ENCODE data around the gene JAZF1. TPM values are rescaled to one million over a fixed set of nuclear protein-coding genes. Genes with fewer than 3 reads are reported as not detected.

JAZF1 gene
- polyA plus RNA-seq, 2 donors: 1.6 to 3.5 TPM

- Histone ChIP-seq H3K27me3 (ENCODE audit: control insufficient read depth in 1 of 2, insufficient read depth in 2 of 2, low read length in 2 of 2) (no peaks in the 10 kb centered on the region), H3K9me3 (ENCODE audit: control insufficient read depth in 2 of 2, insufficient read depth in 1 of 2, low read depth in 1 of 2, low read length in 1 of 2) (no peaks in the 10 kb centered on the region), H3K27ac (ENCODE audit: low read depth in 2 of 2, low read length in 1 of 2) (no peak overlapping the region), H3K4me3 (ENCODE audit: low read depth in 1 of 2, low read length in 2 of 2) (no peak overlapping the region), H3K4me1 (ENCODE audit: control insufficient read depth in 2 of 2, insufficient read depth in 2 of 2, low read length in 1 of 2) (no peaks in the 10 kb centered on the region), H3K36me3 (ENCODE audit: control insufficient read depth in 2 of 2, insufficient read depth in 2 of 2, low read length in 1 of 2) (no peaks in the 10 kb centered on the region)
- 90 to 91% methylated on average over 6 of the region's 6 CpGs for WGBS, 2 donors
Observed at GRCh38 chr7:28088901-28089714, 91.5 kb downstream of the JAZF1 start.

- Histone ChIP-seq H3K36me3 (ENCODE audit: control insufficient read depth in 2 of 2, insufficient read depth in 2 of 2, low read length in 1 of 2) (no peaks in the 10 kb centered on the region), H3K4me3 (ENCODE audit: low read depth in 1 of 2, low read length in 2 of 2) (no peak overlapping the region), H3K27me3 (ENCODE audit: control insufficient read depth in 1 of 2, insufficient read depth in 2 of 2, low read length in 2 of 2) (no peaks in the 10 kb centered on the region), H3K27ac (ENCODE audit: low read depth in 2 of 2, low read length in 1 of 2) (no peak overlapping the region), H3K9me3 (ENCODE audit: control insufficient read depth in 2 of 2, insufficient read depth in 1 of 2, low read depth in 1 of 2, low read length in 1 of 2) (no peaks in the 10 kb centered on the region), H3K4me1 (ENCODE audit: control insufficient read depth in 2 of 2, insufficient read depth in 2 of 2, low read length in 1 of 2) (no peaks in the 10 kb centered on the region)
- WGBS, 2 donors: 88 to 89% methylated on average over 4 of the region's 4 CpGs
Observed at GRCh38 chr7:28088032-28088431, 92.6 kb downstream of the JAZF1 start.

GRCh38 chr7:28086198-28086597 lies 94.4 kb downstream of the JAZF1 start:
- Histone ChIP-seq H3K4me3 (ENCODE audit: low read depth in 1 of 2, low read length in 2 of 2) (no peak overlapping the region), H3K27me3 (ENCODE audit: control insufficient read depth in 1 of 2, insufficient read depth in 2 of 2, low read length in 2 of 2) (no peaks in the 10 kb centered on the region), H3K4me1 (ENCODE audit: control insufficient read depth in 2 of 2, insufficient read depth in 2 of 2, low read length in 1 of 2) (no peaks in the 10 kb centered on the region), H3K27ac (ENCODE audit: low read depth in 2 of 2, low read length in 1 of 2) (no peak overlapping the region), H3K36me3 (ENCODE audit: control insufficient read depth in 2 of 2, insufficient read depth in 2 of 2, low read length in 1 of 2) (no peaks in the 10 kb centered on the region), H3K9me3 (ENCODE audit: control insufficient read depth in 2 of 2, insufficient read depth in 1 of 2, low read depth in 1 of 2, low read length in 1 of 2) (no peaks in the 10 kb centered on the region)
- WGBS, 2 donors: 70 to 84% methylated on average over 2 of the region's 2 CpGs

GRCh38 chr7:28083998-28084985 lies 96.3 kb downstream of the JAZF1 start:
- 87 to 89% methylated on average over 6 of the region's 6 CpGs for WGBS, 2 donors
- Histone ChIP-seq H3K4me1 (ENCODE audit: control insufficient read depth in 2 of 2, insufficient read depth in 2 of 2, low read length in 1 of 2) (no peaks in the 10 kb centered on the region), H3K27ac (ENCODE audit: low read depth in 2 of 2, low read length in 1 of 2) (no peak overlapping the region), H3K36me3 (ENCODE audit: control insufficient read depth in 2 of 2, insufficient read depth in 2 of 2, low read length in 1 of 2) (no peaks in the 10 kb centered on the region), H3K9me3 (ENCODE audit: control insufficient read depth in 2 of 2, insufficient read depth in 1 of 2, low read depth in 1 of 2, low read length in 1 of 2) (no peaks in the 10 kb centered on the region), H3K4me3 (ENCODE audit: low read depth in 1 of 2, low read length in 2 of 2) (no peak overlapping the region), H3K27me3 (ENCODE audit: control insufficient read depth in 1 of 2, insufficient read depth in 2 of 2, low read length in 2 of 2) (no peaks in the 10 kb centered on the region)

GRCh38 chr7:28083164-28083997 lies 97.2 kb downstream of the JAZF1 start:
- no peak overlapping the region for H3K27ac ChIP-seq (ENCODE audit: low read depth in 2 of 2, low read length in 1 of 2)
- no peaks in the 10 kb centered on the region for H3K9me3 ChIP-seq (ENCODE audit: control insufficient read depth in 2 of 2, insufficient read depth in 1 of 2, low read depth in 1 of 2, low read length in 1 of 2)
- H3K27me3 ChIP-seq (ENCODE audit: control insufficient read depth in 1 of 2, insufficient read depth in 2 of 2, low read length in 2 of 2): no peaks in the 10 kb centered on the region
- H3K4me1 ChIP-seq (ENCODE audit: control insufficient read depth in 2 of 2, insufficient read depth in 2 of 2, low read length in 1 of 2): no peaks in the 10 kb centered on the region
- H3K4me3 ChIP-seq (ENCODE audit: low read depth in 1 of 2, low read length in 2 of 2): no peak overlapping the region
- H3K36me3 ChIP-seq (ENCODE audit: control insufficient read depth in 2 of 2, insufficient read depth in 2 of 2, low read length in 1 of 2): no peaks in the 10 kb centered on the region
- WGBS, 2 donors: 84 to 85% methylated on average over 8 of the region's 8 CpGs

- WGBS, 2 donors: 94 to 97% methylated on average over 5 of the region's 5 CpGs
- Histone ChIP-seq H3K4me1 (ENCODE audit: control insufficient read depth in 2 of 2, insufficient read depth in 2 of 2, low read length in 1 of 2) (no peaks in the 10 kb centered on the region), H3K36me3 (ENCODE audit: control insufficient read depth in 2 of 2, insufficient read depth in 2 of 2, low read length in 1 of 2) (no peaks in the 10 kb centered on the region)
Observed at GRCh38 chr7:28082071-28082470, 98.5 kb downstream of the JAZF1 start.

GRCh38 chr7:28081016-28081415 lies 99.6 kb downstream of the JAZF1 start:
- H3K36me3 ChIP-seq (ENCODE audit: control insufficient read depth in 2 of 2, insufficient read depth in 2 of 2, low read length in 1 of 2): no peaks in the 10 kb centered on the region
- H3K4me3 ChIP-seq (ENCODE audit: low read depth in 1 of 2, low read length in 2 of 2): no peak overlapping the region
- WGBS, 2 donors: 57 to 63% methylated on average over 5 of the region's 5 CpGs
- no peaks in the 10 kb centered on the region for H3K4me1 ChIP-seq (ENCODE audit: control insufficient read depth in 2 of 2, insufficient read depth in 2 of 2, low read length in 1 of 2)
- H3K9me3 ChIP-seq (ENCODE audit: control insufficient read depth in 2 of 2, insufficient read depth in 1 of 2, low read depth in 1 of 2, low read length in 1 of 2): no peaks in the 10 kb centered on the region
- H3K27ac ChIP-seq (ENCODE audit: low read depth in 2 of 2, low read length in 1 of 2): no peak overlapping the region
- no peaks in the 10 kb centered on the region for H3K27me3 ChIP-seq (ENCODE audit: control insufficient read depth in 1 of 2, insufficient read depth in 2 of 2, low read length in 2 of 2)

More at GRCh38 chr7:28082071-28082470, 98.5 kb downstream of the JAZF1 start:
- Histone ChIP-seq H3K9me3 (ENCODE audit: control insufficient read depth in 2 of 2, insufficient read depth in 1 of 2, low read depth in 1 of 2, low read length in 1 of 2) (no peaks in the 10 kb centered on the region), H3K27me3 (ENCODE audit: control insufficient read depth in 1 of 2, insufficient read depth in 2 of 2, low read length in 2 of 2) (no peaks in the 10 kb centered on the region), H3K4me3 (ENCODE audit: low read depth in 1 of 2, low read length in 2 of 2) (no peak overlapping the region), H3K27ac (ENCODE audit: low read depth in 2 of 2, low read length in 1 of 2) (no peak overlapping the region)

GRCh38 chr7:28078036-28078901 lies 102.3 kb downstream of the JAZF1 start:
- Histone ChIP-seq H3K36me3 (ENCODE audit: control insufficient read depth in 2 of 2, insufficient read depth in 2 of 2, low read length in 1 of 2) (no peaks in the 10 kb centered on the region), H3K27ac (ENCODE audit: low read depth in 2 of 2, low read length in 1 of 2) (no peak overlapping the region), H3K4me1 (ENCODE audit: control insufficient read depth in 2 of 2, insufficient read depth in 2 of 2, low read length in 1 of 2) (no peaks in the 10 kb centered on the region), H3K9me3 (ENCODE audit: control insufficient read depth in 2 of 2, insufficient read depth in 1 of 2, low read depth in 1 of 2, low read length in 1 of 2) (no peaks in the 10 kb centered on the region), H3K4me3 (ENCODE audit: low read depth in 1 of 2, low read length in 2 of 2) (no peak overlapping the region), H3K27me3 (ENCODE audit: control insufficient read depth in 1 of 2, insufficient read depth in 2 of 2, low read length in 2 of 2) (no peaks in the 10 kb centered on the region)
- WGBS, 2 donors: 40 to 41% methylated on average over 7 of the region's 7 CpGs
